ENCODE results near the gene PSMB2.
A peak's percentile ranks its signal among the peaks of the same experiment; 100 is the strongest.

Gene PSMB2

DNA sequence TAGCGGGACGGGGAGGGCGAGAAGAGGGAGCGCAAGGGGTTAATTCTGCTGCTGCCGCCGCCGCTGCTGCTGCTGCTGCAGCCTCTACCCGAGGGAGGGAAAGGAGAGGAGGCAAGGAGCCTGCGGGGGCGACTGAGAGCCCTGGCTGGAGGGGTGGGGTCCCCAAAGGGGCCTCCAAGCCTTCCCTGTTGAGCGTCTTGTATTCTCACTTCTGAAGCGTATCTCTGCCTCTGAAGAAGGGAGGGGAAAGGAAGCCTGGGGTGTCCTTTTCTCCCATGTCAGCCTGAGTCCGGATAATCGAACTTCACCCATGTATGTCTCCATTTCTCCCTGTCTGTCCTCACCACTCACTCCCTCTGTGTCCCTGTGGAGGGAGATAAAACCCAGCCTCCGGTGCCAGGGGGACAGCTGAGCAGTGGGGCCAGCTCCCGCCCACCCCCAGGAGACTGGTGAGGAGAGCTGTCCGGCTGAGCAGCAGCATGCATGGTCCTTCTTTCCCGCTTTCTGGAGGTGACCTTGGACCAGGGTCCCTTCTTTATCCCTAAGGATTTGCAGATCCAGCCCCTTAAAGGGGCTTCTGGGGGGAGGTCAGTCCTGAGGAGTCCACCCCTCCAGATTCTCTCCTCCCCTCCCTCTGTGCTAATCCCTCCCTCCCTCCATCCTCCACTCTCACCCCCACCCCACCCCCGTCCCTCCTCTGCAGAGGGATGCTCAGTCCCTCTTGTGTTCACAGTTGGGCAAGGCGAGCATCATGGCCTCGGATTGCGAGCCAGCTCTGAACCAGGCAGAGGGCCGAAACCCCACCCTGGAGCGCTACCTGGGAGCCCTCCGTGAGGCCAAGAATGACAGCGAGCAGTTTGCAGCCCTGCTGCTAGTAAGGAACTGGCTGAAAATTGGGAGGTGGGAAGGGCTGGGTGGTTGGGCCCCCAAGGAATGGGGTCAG lies 82.7 kb downstream of the PSMB2 start:
- Histone ChIP-seq H3K4me3 (peak overlapping the region; percentile 98), H3K27me3 (ENCODE audit: low read depth) (no peaks in the 10 kb centered on the region), H3K4me1 (peaks cover 27% of the 10 kb centered on the region), H3K36me3 (replicated peaks) (peaks cover 22% of the 10 kb centered on the region), H3K9me3 (no peaks in the 10 kb centered on the region)
- in situ Hi-C loops (cut with MboI; ENCODE audit: low sequenced_read_pairs), result no loop called here
- peak; percentile 38 to 66 for DNase-seq (ENCODE audit: low spot score in 2 of 2)

DNA sequence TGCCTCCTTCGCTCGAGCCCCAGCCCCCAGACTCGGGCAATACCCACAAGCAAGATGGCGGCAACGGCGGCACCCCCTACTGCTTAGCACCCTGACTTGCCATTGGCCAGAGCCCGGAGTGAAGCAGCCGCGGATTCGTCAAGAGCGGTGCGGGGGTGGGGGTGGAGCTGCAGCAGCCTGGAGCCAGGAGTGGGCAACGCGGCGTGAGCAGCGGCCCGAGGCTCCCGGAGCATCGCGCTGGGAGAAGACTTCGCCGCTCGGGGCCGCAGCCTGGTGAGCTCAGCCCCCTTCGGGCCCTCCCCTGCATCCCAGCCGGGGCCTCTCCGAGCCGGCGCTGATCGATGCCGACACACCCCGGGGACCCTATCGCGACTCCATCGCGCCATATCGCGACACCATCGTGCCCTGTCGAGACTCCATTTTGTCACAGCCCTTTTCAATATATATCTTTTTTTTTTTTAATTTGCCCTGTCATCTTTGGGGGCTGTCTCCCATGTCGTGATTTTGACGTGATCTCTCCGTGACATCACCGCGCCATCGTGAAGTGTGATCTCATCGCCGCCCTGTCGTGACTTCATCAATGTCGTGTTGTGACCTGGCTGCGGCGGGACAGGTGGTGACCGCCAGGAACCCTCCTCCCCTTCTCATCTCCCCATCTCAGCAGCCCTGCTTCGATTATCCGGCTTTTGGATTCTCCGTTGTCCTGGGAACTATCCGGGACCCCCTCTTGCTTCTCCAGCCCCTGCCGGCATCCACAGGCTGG lies 83.5 kb downstream of the PSMB2 start, which contains the start of gene NCDN:
NCDN (plus strand) TSS at position 189 of the 763 bp plus-strand sequence; CDS start at position 581, 392 bp downstream.
- H3K36me3 ChIP-seq (replicated peaks), result peaks cover 23% of the 10 kb centered on the region
- in situ Hi-C loops (cut with MboI; ENCODE audit: low sequenced_read_pairs), result no loop called here

DNA sequence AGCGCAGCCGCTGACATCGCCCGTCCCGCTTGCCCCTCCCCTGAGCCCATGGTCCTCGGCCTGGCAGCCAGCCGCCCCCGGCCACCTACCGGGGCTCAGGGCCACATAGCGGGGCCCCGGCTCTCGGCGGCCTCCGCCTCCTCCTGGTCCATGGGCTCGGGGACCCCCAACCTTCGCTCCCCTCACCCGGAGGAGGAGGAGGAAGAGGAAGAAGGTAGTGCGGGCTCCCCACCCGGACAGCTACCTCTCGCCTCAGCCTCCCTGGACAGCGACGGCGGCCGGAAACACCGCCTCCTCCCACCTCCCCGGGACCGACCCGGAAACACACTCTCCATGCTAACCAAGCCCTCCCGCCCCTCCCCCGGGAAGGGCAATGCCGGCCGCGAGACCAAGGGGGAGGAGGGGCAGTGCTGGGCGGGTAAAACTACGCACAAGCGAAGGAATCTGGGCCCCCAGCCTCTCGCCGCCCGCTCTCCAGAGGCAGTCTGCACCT lies 84.2 kb downstream of the PSMB2 start, which contains the start of gene KIAA0319L:
KIAA0319L (minus strand) TSS at position 286 of the 493 bp plus-strand sequence. CDS start 2,912 bp downstream, outside the sequence.
- H3K36me3 ChIP-seq (replicated peaks), result peaks cover 18% of the 10 kb centered on the region
- DNase-seq (ENCODE audit: low spot score in 2 of 2), result peak; percentile 86 to 92
- H3K4me3 ChIP-seq, result peak within 1 kb of the TSS; percentile 98
- H3K4me1 ChIP-seq, result peaks cover 31% of the 10 kb centered on the region
- no peaks in the 10 kb centered on the region for H3K9me3 ChIP-seq
- in situ Hi-C loops (cut with MboI; ENCODE audit: low sequenced_read_pairs), result no loop called here
- H3K27me3 ChIP-seq (ENCODE audit: low read depth), result no peaks in the 10 kb centered on the region

More for the DNA sequence above, 83.5 kb downstream of the PSMB2 start, which contains the start of gene NCDN:
- peak; percentile 96 to 98 for DNase-seq (ENCODE audit: low spot score in 2 of 2)
- Histone ChIP-seq H3K9me3 (no peaks in the 10 kb centered on the region), H3K4me3 (peak within 1 kb of the TSS; percentile 98), H3K4me1 (peaks cover 31% of the 10 kb centered on the region), H3K27me3 (ENCODE audit: low read depth) (no peaks in the 10 kb centered on the region)

DNA sequence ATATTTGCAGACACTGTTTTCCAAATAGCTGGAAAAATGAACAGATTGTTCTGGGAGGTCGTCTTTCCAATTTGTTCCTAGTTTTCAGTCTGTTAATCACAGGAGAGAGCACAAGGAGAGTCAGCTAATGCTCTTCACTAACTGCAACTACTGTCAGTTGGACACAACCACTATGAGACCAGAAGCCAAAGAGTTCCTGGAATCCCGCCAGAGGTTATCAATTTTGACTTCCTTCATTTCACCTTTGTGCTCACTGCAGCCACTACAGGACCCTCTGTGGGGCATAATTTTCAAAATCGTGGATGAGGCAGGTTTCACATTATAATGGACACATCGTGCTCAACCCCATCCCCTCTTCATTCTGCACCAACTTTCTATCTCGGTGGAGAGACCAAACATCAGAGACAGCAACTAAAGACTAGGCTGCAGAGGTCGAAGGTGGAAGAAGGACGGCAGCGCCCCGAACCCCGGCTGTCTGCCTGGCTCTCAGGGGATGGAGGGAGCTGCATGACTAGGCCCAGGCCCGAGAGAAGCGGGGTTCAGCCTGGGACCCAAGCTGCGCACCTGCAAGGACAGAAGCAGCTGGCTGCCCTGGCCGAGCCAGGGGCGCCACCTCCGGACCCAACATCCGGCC lies 84.7 kb downstream of the PSMB2 start:
- Histone ChIP-seq H3K9me3 (no peaks in the 10 kb centered on the region), H3K36me3 (replicated peaks) (peaks cover 18% of the 10 kb centered on the region), H3K4me1 (peaks cover 31% of the 10 kb centered on the region), H3K27me3 (ENCODE audit: low read depth) (no peaks in the 10 kb centered on the region), H3K4me3 (peak overlapping the region; percentile 98)
- in situ Hi-C loops (cut with MboI; ENCODE audit: low sequenced_read_pairs), result no loop called here
- DNase-seq (ENCODE audit: low spot score in 2 of 2), result no peak

DNA sequence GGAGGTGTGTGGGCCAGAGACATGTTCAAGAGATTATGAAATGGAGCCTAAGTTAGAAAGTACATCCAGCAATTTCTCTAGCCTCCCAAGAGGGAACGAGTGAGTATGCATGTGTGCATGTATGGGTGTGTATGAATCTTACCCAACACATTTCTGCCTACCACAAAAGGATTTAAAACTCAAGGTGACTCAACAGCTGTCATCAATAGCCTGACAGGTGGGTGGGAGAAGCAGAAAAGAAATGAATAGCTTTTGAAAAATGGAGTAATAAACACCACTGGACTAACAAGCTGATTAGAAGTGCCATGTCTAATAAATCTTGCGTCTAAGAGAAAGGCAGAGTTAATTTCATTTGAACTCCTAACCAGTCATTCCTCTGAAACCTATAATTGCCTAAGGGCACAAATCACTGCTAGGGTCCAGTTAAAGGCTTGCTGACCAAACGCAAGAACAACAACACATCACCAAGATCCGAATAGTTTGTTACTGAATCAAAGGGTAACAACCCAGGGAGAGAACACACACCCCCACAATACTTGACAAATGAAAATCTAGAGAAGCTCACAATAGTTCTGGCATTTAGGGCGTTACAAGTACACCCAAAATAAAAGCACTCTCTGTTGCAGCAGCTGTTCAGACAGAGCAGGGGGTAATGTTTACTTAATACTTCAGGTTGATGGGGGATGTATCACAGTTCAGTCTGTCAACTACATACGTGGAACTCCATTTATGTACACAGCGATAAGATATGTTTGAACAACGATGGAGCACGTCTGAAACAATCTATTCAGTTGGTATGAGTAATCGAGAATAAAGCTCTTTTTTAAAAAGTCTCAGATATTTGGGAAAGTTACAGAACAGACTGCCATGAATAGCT lies 85.5 kb downstream of the PSMB2 start:
- Histone ChIP-seq H3K4me1 (peaks cover 31% of the 10 kb centered on the region), H3K4me3 (peak overlapping the region; percentile 98), H3K36me3 (replicated peaks) (peaks cover 23% of the 10 kb centered on the region), H3K27me3 (ENCODE audit: low read depth) (no peaks in the 10 kb centered on the region), H3K9me3 (no peaks in the 10 kb centered on the region)
- in situ Hi-C loops (cut with MboI; ENCODE audit: low sequenced_read_pairs), result no loop called here
- DNase-seq (ENCODE audit: low spot score in 2 of 2), result peak in 1 of 2 experiments; percentile 31

DNA sequence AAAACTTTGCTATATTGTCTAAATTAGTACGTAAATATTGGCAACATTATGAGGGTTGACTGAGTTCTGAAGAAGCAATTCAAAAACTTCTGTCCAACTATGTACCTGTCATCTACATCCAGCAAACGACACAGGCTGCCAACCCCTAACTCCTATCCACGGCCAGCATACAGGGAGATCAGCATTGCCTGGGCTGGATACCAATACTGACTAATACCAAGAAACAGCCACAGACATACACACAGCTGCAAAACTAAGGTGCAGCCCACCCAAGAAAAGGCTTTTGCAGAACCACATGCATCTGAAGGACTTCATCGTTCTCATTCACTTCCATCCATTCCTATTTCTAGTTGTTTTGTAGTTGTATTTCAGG lies 86.1 kb downstream of the PSMB2 start:
- peak overlapping the region; percentile 98 for H3K4me3 ChIP-seq
- DNase-seq (ENCODE audit: low spot score in 2 of 2), result peak in 1 of 2 experiments; percentile 62
- H3K9me3 ChIP-seq, result no peaks in the 10 kb centered on the region
- peaks cover 22% of the 10 kb centered on the region for H3K36me3 ChIP-seq (replicated peaks)
- in situ Hi-C loops (cut with MboI; ENCODE audit: low sequenced_read_pairs), result no loop called here
- peaks cover 31% of the 10 kb centered on the region for H3K4me1 ChIP-seq
- H3K27me3 ChIP-seq (ENCODE audit: low read depth), result no peaks in the 10 kb centered on the region

DNA sequence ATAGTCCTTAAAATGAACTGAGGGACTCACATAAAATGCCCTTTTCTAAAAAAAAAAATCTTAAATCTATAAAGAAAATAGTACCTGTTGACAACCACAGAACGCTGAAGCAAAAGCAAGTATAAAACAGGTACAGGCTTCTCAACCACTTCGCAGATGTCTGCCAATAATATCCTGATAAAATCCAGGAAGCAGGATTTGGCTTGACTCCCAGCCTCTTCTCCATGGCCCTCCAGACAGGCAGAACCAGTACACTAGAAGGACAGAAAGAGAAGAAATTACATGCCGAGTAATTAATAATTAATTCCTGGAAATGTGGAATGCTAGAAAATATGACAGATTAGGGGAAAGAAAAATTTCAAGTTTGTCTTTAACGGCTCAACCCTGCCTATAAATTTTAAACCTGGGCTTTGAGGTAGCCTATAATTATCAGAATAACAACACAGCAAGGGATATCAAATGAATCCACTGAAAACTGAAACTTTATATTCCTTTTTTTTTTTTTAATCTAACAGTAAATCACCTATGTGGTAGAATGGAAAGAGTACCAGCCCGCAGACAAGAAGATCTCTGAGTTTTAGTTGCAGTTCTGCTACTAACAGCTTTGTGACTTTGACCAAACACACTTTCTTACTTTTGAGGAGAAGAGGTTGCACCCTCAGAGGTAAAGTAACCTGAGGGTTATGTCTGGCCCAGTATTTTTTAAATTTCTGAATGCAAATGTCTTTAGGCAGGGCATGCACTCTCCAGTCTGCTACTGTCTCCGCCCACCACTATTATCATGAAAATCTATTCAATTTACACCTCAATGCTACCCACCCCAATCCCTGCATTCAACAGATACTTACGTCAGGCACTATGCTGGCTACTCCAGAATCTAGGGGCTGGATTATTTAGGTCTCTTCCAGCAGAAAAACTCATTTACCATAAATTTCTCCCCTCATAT lies 86.8 kb downstream of the PSMB2 start:
- Histone ChIP-seq H3K9me3 (no peaks in the 10 kb centered on the region), H3K36me3 (replicated peaks) (peaks cover 28% of the 10 kb centered on the region), H3K27me3 (ENCODE audit: low read depth) (no peaks in the 10 kb centered on the region), H3K4me1 (peaks cover 31% of the 10 kb centered on the region), H3K4me3 (peak overlapping the region; percentile 98)
- in situ Hi-C loops (cut with MboI; ENCODE audit: low sequenced_read_pairs), result no loop called here
- peak; percentile 75 to 98 for DNase-seq (ENCODE audit: low spot score in 2 of 2)

DNA sequence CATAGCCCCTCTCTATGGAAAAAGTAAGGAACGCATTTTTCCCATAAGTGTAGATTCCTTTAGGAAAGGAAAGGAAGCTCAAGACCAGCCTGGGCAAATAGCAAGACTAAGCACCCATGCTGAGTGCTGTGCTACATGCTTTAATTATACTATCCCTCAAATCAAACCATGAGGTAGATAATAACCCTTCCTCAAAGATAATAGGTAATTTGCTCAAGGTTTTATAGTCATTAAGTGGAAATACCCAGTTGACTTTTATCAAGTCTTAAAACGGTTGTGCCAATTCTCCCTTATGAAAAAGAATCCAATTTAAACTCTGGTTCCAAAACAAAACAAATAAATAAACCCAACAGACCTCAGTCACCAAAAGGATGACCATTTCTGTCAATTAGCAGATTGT lies 87.5 kb downstream of the PSMB2 start:
- in situ Hi-C loops (cut with MboI; ENCODE audit: low sequenced_read_pairs), result no loop called here
- Histone ChIP-seq H3K9me3 (no peaks in the 10 kb centered on the region), H3K4me1 (peaks cover 31% of the 10 kb centered on the region), H3K27me3 (ENCODE audit: low read depth) (no peaks in the 10 kb centered on the region), H3K36me3 (replicated peaks) (peaks cover 33% of the 10 kb centered on the region), H3K4me3 (no peak overlapping the region)
- no peak for DNase-seq (ENCODE audit: low spot score in 2 of 2)
